K562 (cell line): ENCODE results near the gene SFTPB.

ENCODE experiments used
- BHLHE40 ChIP-seq: IDR thresholded peaks from 2 replicates; pipeline ENCODE4 v1.6.1; 2011; ENCODE audit warnings: low read length, improper control_type of control experiment
- BRD4 ChIP-seq: fragments of 200-600 bp; sonication (generic); IDR thresholded peaks from 2 replicates; pipeline ENCODE4 v1.6.1; 2017; ENCODE audit warnings: inconsistent platforms
- EP300 ChIP-seq: IDR thresholded peaks from 2 replicates; pipeline ENCODE4 v1.6.1; 2012; ENCODE audit warnings: low read length, improper control_type of control experiment
- EZH2 ChIP-seq: IDR thresholded peaks from 2 replicates; pipeline ENCODE4 v1.6.1; 2012; ENCODE audit warnings: low read depth, mild to moderate bottlenecking, inconsistent platforms, low read length, borderline replicate concordance
- ILF3 ChIP-seq: fragments of 450-650 bp; IDR thresholded peaks from 2 replicates; pipeline ENCODE4 v1.6.1; 2018; ENCODE audit warnings: antibody characterized with exemption, mild to moderate bottlenecking, moderate library complexity, borderline replicate concordance
- PHB2 ChIP-seq: fragments of 450-650 bp; IDR thresholded peaks from 2 replicates; pipeline ENCODE4 v1.6.1; 2017; ENCODE audit warnings: low read depth
- POLR2A ChIP-seq: fragments of 450-650 bp; conservative IDR thresholded peaks from 2 replicates; pipeline ENCODE4 v1.6.1; 2016
- SP1 ChIP-seq: sonication (generic); formaldehyde crosslinking; IDR thresholded peaks from 2 replicates; pipeline ENCODE4 v1.8.1; 2022; ENCODE audit warnings: mild to moderate bottlenecking, missing genetic modification reagents
- SRSF1 ChIP-seq: fragments of 200-400 bp; formaldehyde crosslinking; IDR thresholded peaks from 2 replicates; pipeline ENCODE4 v1.6.1; 2017; ENCODE audit warnings: mild to moderate bottlenecking, low read depth, low read length, moderate library complexity
- TF ChIP-seq, protein P1 (sequence below): fragments of 250-450 bp; sonication (Bioruptor Pico); IDR thresholded peaks from 2 replicates; pipeline ENCODE4 v1.5.1; 2021; ENCODE audit warnings: mild to moderate bottlenecking
- TF ChIP-seq, protein P2 (sequence below), 3 experiments: IDR thresholded peaks in 2 of 3; conservative IDR thresholded peaks in 1 of 3; 2 replicates each; pipeline ENCODE4 v1.5.1; 2011 to 2012; ENCODE audit warnings: low read length in 3 of 3, mild to moderate bottlenecking in 3 of 3, control low read depth in 2 of 3, improper control_type of control experiment in 1 of 3, inconsistent platforms in 1 of 3, low read depth in 1 of 3, mixed read lengths in 1 of 3, moderate library complexity in 1 of 3; ENCODE audit not compliant: insufficient read depth in 2 of 3
- TF ChIP-seq, protein P3 (sequence below), 2 experiments: fragments of 450-650 bp in 1 of 2; sonication (generic) in 1 of 2; formaldehyde crosslinking in 1 of 2; IDR thresholded peaks in 1 of 2; conservative IDR thresholded peaks in 1 of 2; 2 replicates each; pipeline versions ENCODE4 v1.6.1 to v1.8.1; 2016 to 2023; ENCODE audit warnings: mild to moderate bottlenecking in 2 of 2, moderate library complexity in 2 of 2, inconsistent platforms in 1 of 2, missing genetic modification reagents in 1 of 2

DNA sequence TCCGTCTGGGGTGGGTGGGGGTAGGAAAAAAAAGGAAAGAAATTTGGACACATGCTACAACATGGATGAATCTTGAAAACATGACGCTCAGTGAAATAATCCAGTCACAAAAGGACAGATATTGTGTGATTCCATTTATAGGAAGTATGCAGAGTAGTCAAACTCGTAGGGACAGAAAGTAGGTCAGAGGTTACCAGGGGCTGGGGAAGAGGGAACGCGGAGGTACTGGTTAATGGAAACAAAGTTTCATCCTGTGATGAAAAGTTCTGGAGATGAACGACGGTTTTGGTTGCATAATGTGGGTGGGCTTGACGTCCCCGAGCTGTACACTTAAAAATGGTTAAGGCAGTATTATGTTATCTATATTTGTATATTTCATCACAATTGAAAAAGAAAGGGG lies 4.5 kb upstream of the SFTPB start:
- TF ChIP-seq POLR2A (no peak), BRD4 (no peak), PHB2 (no peak), ILF3 (no peak), SP1 (CRISPR knock-in tag) (no peak), EP300 (no peak), SRSF1 (no peak), BHLHE40 (no peak), EZH2 (no peak)
- TF ChIP-seq, protein P1, sequence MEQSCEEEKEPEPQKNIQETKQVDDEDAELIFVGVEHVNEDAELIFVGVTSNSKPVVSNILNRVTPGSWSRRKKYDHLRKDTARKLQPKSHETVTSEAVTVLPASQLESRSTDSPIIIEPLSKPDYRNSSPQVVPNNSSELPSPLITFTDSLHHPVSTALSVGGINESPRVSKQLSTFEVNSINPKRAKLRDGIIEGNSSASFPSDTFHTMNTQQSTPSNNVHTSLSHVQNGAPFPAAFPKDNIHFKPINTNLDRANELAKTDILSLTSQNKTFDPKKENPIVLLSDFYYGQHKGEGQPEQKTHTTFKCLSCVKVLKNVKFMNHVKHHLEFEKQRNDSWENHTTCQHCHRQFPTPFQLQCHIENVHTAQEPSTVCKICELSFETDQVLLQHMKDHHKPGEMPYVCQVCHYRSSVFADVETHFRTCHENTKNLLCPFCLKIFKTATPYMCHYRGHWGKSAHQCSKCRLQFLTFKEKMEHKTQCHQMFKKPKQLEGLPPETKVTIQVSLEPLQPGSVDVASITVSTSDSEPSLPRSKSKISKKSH (CRISPR knock-in tag) = no peak
- TF ChIP-seq, protein P2, sequence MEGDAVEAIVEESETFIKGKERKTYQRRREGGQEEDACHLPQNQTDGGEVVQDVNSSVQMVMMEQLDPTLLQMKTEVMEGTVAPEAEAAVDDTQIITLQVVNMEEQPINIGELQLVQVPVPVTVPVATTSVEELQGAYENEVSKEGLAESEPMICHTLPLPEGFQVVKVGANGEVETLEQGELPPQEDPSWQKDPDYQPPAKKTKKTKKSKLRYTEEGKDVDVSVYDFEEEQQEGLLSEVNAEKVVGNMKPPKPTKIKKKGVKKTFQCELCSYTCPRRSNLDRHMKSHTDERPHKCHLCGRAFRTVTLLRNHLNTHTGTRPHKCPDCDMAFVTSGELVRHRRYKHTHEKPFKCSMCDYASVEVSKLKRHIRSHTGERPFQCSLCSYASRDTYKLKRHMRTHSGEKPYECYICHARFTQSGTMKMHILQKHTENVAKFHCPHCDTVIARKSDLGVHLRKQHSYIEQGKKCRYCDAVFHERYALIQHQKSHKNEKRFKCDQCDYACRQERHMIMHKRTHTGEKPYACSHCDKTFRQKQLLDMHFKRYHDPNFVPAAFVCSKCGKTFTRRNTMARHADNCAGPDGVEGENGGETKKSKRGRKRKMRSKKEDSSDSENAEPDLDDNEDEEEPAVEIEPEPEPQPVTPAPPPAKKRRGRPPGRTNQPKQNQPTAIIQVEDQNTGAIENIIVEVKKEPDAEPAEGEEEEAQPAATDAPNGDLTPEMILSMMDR (IDR thresholded peaks at IDR 0.05 in 2 of 3, conservative IDR thresholded peaks at IDR 0.05 in 1 of 3; ENCODE audit: insufficient read depth in 2 of 3, low read depth in 1 of 3, low read length in 3 of 3) = no peak
- TF ChIP-seq, protein P3, sequence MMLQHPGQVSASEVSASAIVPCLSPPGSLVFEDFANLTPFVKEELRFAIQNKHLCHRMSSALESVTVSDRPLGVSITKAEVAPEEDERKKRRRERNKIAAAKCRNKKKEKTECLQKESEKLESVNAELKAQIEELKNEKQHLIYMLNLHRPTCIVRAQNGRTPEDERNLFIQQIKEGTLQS (IDR thresholded peaks at IDR 0.05) = no peak
- TF ChIP-seq, protein P3 (CRISPR knock-in tag; conservative IDR thresholded peaks at IDR 0.05) = no peak
